H1 (cell line): ENCODE measurements around the gene ABHD12B.

ENCODE experiments used
- EGR1 ChIP-seq: IDR thresholded peaks from 2 replicates; pipeline ENCODE4 v1.6.1; 2011; ENCODE audit warnings: low read depth, low read length, borderline replicate concordance
- EP300 ChIP-seq, 2 experiments: IDR thresholded peaks; 1 replicate in 1 of 2; 2 replicates in 1 of 2; pipeline ENCODE4 v1.6.1; 2011 to 2012; ENCODE audit warnings: low read depth in 2 of 2, low read length in 2 of 2, mild to moderate bottlenecking in 2 of 2, borderline replicate concordance in 1 of 2, inconsistent platforms in 1 of 2, moderate library complexity in 1 of 2
- HDAC2 ChIP-seq, 2 experiments: fragments of 300-600 bp in 1 of 2; sonication (generic) in 1 of 2; IDR thresholded peaks; 2 replicates each; pipeline ENCODE4 v1.6.1; 2011 to 2012; ENCODE audit warnings: low read depth in 2 of 2, low read length in 2 of 2, mild to moderate bottlenecking in 2 of 2, moderate library complexity in 2 of 2, borderline replicate concordance in 1 of 2, inconsistent platforms in 1 of 2
- HDAC6 ChIP-seq: IDR thresholded peaks from one replicate; pipeline ENCODE4 v1.7.1; 2012; ENCODE audit warnings: low read depth, mild to moderate bottlenecking, inconsistent platforms, low read length, moderate library complexity
- JUND ChIP-seq: IDR thresholded peaks from 2 replicates; pipeline ENCODE4 v1.6.1; 2011; ENCODE audit warnings: mild to moderate bottlenecking, improper control_type of control experiment, low read length
- POLR2A ChIP-seq, 2 experiments: IDR thresholded peaks; 1 replicate in 1 of 2; 2 replicates in 1 of 2; pipeline ENCODE4 v1.6.1; 2011; ENCODE audit warnings: low read depth in 2 of 2, low read length in 2 of 2, mild to moderate bottlenecking in 2 of 2; ENCODE audit errors: control extremely low read depth in 1 of 2
- RXRA ChIP-seq: IDR thresholded peaks from 2 replicates; pipeline ENCODE4 v1.6.1; 2011; ENCODE audit warnings: low read depth, mild to moderate bottlenecking, low read length, moderate library complexity; ENCODE audit not compliant: insufficient read depth
- SRF ChIP-seq: IDR thresholded peaks from 2 replicates; pipeline ENCODE4 v1.6.1; 2011; ENCODE audit warnings: mild to moderate bottlenecking, low read depth, low read length, moderate library complexity
- SUZ12 ChIP-seq: fragments of 200-600 bp; sonication (generic); IDR thresholded peaks from 2 replicates; pipeline ENCODE4 v1.6.1; 2012; ENCODE audit warnings: mild to moderate bottlenecking, inconsistent platforms, low read length, moderate library complexity, mixed read lengths
- TF ChIP-seq, protein P1 (sequence below), 3 experiments: IDR thresholded peaks; 1 replicate in 2 of 3; 2 replicates in 1 of 3; pipeline versions ENCODE4 v1.5.1 to v1.6.1; 2011; ENCODE audit warnings: low read length in 3 of 3, mild to moderate bottlenecking in 3 of 3, inconsistent platforms in 2 of 3, low read depth in 1 of 3, moderate library complexity in 1 of 3; ENCODE audit not compliant: insufficient read depth in 1 of 3; ENCODE audit errors: control extremely low read depth in 1 of 3

GRCh38 chr14:50846226-50846880 lies 25.5 kb upstream of the ABHD12B start:
- TF ChIP-seq POLR2A (IDR thresholded peaks at IDR 0.05; ENCODE audit: control extremely low read depth in 1 of 2, low read depth in 2 of 2, low read length in 2 of 2) = no peak
- TF ChIP-seq, protein P1, sequence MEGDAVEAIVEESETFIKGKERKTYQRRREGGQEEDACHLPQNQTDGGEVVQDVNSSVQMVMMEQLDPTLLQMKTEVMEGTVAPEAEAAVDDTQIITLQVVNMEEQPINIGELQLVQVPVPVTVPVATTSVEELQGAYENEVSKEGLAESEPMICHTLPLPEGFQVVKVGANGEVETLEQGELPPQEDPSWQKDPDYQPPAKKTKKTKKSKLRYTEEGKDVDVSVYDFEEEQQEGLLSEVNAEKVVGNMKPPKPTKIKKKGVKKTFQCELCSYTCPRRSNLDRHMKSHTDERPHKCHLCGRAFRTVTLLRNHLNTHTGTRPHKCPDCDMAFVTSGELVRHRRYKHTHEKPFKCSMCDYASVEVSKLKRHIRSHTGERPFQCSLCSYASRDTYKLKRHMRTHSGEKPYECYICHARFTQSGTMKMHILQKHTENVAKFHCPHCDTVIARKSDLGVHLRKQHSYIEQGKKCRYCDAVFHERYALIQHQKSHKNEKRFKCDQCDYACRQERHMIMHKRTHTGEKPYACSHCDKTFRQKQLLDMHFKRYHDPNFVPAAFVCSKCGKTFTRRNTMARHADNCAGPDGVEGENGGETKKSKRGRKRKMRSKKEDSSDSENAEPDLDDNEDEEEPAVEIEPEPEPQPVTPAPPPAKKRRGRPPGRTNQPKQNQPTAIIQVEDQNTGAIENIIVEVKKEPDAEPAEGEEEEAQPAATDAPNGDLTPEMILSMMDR (IDR thresholded peaks at IDR 0.05; ENCODE audit: control extremely low read depth in 1 of 3, insufficient read depth in 1 of 3, low read depth in 1 of 3, low read length in 3 of 3) = no peak
- no peak for TF ChIP-seq EP300 (IDR thresholded peaks at IDR 0.05; ENCODE audit: borderline replicate concordance in 1 of 2, low read depth in 2 of 2, low read length in 2 of 2)
- TF ChIP-seq HDAC2 (IDR thresholded peaks at IDR 0.05; ENCODE audit: borderline replicate concordance in 1 of 2, low read depth in 2 of 2, low read length in 2 of 2) = no peak
- no peak for TF ChIP-seq SRF
- no peak for TF ChIP-seq JUND
- TF ChIP-seq RXRA = no peak
- no peak for TF ChIP-seq HDAC6
- TF ChIP-seq SUZ12 = no peak
- TF ChIP-seq EGR1 = no peak
